SK-N-SH (cell line): Measurements from ENCODE around the gene BSG. TPM values are rescaled to one million over a fixed set of nuclear protein-coding genes. Genes with fewer than 3 reads are reported as not detected.

Experiments used
- CTCF ChIA-PET: fragments of 300-600, 350-600 bp; formaldehyde crosslinking; extraction: SDS; loops from one replicate; lab custom pipeline; 2021; lab: Yijun Ruan, JAX
- POLR2A ChIA-PET: fragments of 350-600 bp; sonication (Branson Sonifier 250); formaldehyde crosslinking; extraction: SDS; loops from one replicate; lab custom pipeline; 2020; ENCODE audit warnings: antibody characterized with exemption, inconsistent platforms; lab: Yijun Ruan, JAX
- DNase-seq: peaks from one replicate; pipeline ENCODE4 v3.0.0; 2012
- H2AFZ ChIP-seq: fragments of 200-600 bp; sonication (generic); 2 replicates; pipeline ENCODE4 v1.8.1; 2016; ENCODE audit warnings: antibody characterized with exemption, mild to moderate bottlenecking, low read depth
- H3F3A ChIP-seq: fragments of 200-600 bp; sonication (generic); replicated peaks from 2 replicates; pipeline ENCODE3; 2016; ENCODE audit warnings: antibody characterized with exemption, mild to moderate bottlenecking; ENCODE audit not compliant: insufficient read depth
- H3K27ac ChIP-seq, 2 experiments: fragments of 200-500 bp in 1 of 2; fragments of 200-600 bp in 1 of 2; sonication (Bioruptor generic) in 1 of 2; sonication (generic), shearing (Covaris generic) in 1 of 2; 2 replicates each; pipeline versions ENCODE4 v1.5.1 to v1.6.1; 2014 to 2016; ENCODE audit warnings: low read depth in 2 of 2, inconsistent platforms in 1 of 2, low read length in 1 of 2, mild to moderate bottlenecking in 1 of 2, mixed read lengths in 1 of 2
- H3K27me3 ChIP-seq: fragments of 200-600 bp; sonication (generic), shearing (Covaris generic); 2 replicates; pipeline ENCODE4 v1.6.1; 2016; ENCODE audit warnings: mixed run types; ENCODE audit not compliant: insufficient read depth
- H3K36me3 ChIP-seq, 2 experiments: fragments of 200-500 bp in 1 of 2; fragments of 200-600 bp in 1 of 2; sonication (Bioruptor generic) in 1 of 2; sonication (generic) in 1 of 2; replicated peaks in 1 of 2; 2 replicates each; pipeline versions ENCODE3 to v1.5.1; 2014 to 2016; ENCODE audit warnings: low read length in 1 of 2, mild to moderate bottlenecking in 1 of 2; ENCODE audit not compliant: insufficient read depth in 2 of 2, control insufficient read depth in 1 of 2
- H3K4me1 ChIP-seq, 2 experiments: fragments of 200-500 bp in 1 of 2; fragments of 200-600 bp in 1 of 2; sonication (Bioruptor generic) in 1 of 2; sonication (generic), shearing (Covaris generic) in 1 of 2; 2 replicates each; pipeline versions ENCODE4 v1.5.1 to v1.6.1; 2014 to 2016; ENCODE audit warnings: low read depth in 1 of 2, low read length in 1 of 2, mixed run types in 1 of 2; ENCODE audit not compliant: insufficient read depth in 2 of 2, control insufficient read depth in 1 of 2
- H3K4me2 ChIP-seq: fragments of 200-600 bp; sonication (generic), shearing (Covaris generic); 2 replicates; pipeline ENCODE4 v1.6.1; 2017; ENCODE audit warnings: mixed run types
- H3K4me3 ChIP-seq, 2 experiments: fragments of 200-500 bp in 1 of 2; fragments of 200-600 bp in 1 of 2; sonication (Bioruptor generic) in 1 of 2; sonication (generic), shearing (Covaris generic) in 1 of 2; 2 replicates each; pipeline versions ENCODE4 v1.5.1 to v1.8.1; 2014 to 2016; ENCODE audit warnings: low read depth in 2 of 2, inconsistent platforms in 1 of 2, low read length in 1 of 2, mild to moderate bottlenecking in 1 of 2, mixed read lengths in 1 of 2, moderate library complexity in 1 of 2
- H3K79me2 ChIP-seq: fragments of 200-600 bp; sonication (generic); 2 replicates; pipeline ENCODE4 v1.8.1; 2017; ENCODE audit warnings: mild to moderate bottlenecking; ENCODE audit not compliant: insufficient read depth
- H3K9ac ChIP-seq: fragments of 200-600 bp; sonication (generic); 2 replicates; pipeline ENCODE4 v1.6.1; 2017; ENCODE audit warnings: mixed run types
- H3K9me2 ChIP-seq: fragments of 200-600 bp; sonication (generic); 2 replicates; pipeline ENCODE4 v1.6.1; 2017; ENCODE audit warnings: mixed run types
- H3K9me3 ChIP-seq: fragments of 200-600 bp; sonication (generic); 2 replicates; pipeline ENCODE4 v1.6.1; 2017; ENCODE audit warnings: mixed run types, mild to moderate bottlenecking, moderate library complexity
- H4K20me1 ChIP-seq: fragments of 200-600 bp; sonication (generic); 2 replicates; pipeline ENCODE4 v1.6.1; 2017; ENCODE audit warnings: mild to moderate bottlenecking, mixed run types; ENCODE audit not compliant: insufficient read depth
- CHD2 ChIP-seq: fragments of 150-350 bp; IDR thresholded peaks from 2 replicates; pipeline ENCODE4 v1.6.1; 2018; ENCODE audit warnings: low read length; ENCODE audit not compliant: partially characterized antibody
- ELF1 ChIP-seq: IDR thresholded peaks from 2 replicates; pipeline ENCODE4 v1.4.0; 2012
- EP300 ChIP-seq, 2 experiments: IDR thresholded peaks; 2 replicates each; pipeline versions ENCODE4 v1.4.0 to v1.6.1; 2012; ENCODE audit warnings: borderline replicate concordance in 1 of 2, low read depth in 1 of 2, low read length in 1 of 2
- FOSL2 ChIP-seq: IDR thresholded peaks from 2 replicates; pipeline ENCODE4 v1.4.0; 2012; ENCODE audit warnings: low read depth, mild to moderate bottlenecking, moderate library complexity, borderline replicate concordance
- IRF3 ChIP-seq: fragments of 150-350 bp; IDR thresholded peaks from 2 replicates; pipeline ENCODE4 v1.6.1; 2016; ENCODE audit warnings: mild to moderate bottlenecking, low read depth, low read length
- JUND ChIP-seq: IDR thresholded peaks from 2 replicates; pipeline ENCODE4 v1.4.0; 2012
- MAX ChIP-seq: IDR thresholded peaks from 2 replicates; pipeline ENCODE4 v1.4.0; 2012; ENCODE audit warnings: low read depth
- MEF2A ChIP-seq: IDR thresholded peaks from 2 replicates; pipeline ENCODE4 v1.4.0; 2012; ENCODE audit warnings: low read depth, borderline replicate concordance
- NFIC ChIP-seq: IDR thresholded peaks from 2 replicates; pipeline ENCODE4 v1.4.0; 2012; ENCODE audit warnings: borderline replicate concordance
- NRF1 ChIP-seq: IDR thresholded peaks from 2 replicates; pipeline ENCODE4 v1.6.1; 2012; ENCODE audit warnings: low read depth, mild to moderate bottlenecking, low read length
- RFX5 ChIP-seq: IDR thresholded peaks from 2 replicates; pipeline ENCODE4 v1.6.1; 2012; ENCODE audit warnings: mild to moderate bottlenecking, improper control_type of control experiment, low read length
- TAF1 ChIP-seq: IDR thresholded peaks from 2 replicates; pipeline ENCODE4 v1.6.1; 2012; ENCODE audit warnings: low read depth, mild to moderate bottlenecking, low read length, moderate library complexity, borderline replicate concordance
- TCF12 ChIP-seq: IDR thresholded peaks from 2 replicates; pipeline ENCODE4 v1.4.0; 2012
- USF1 ChIP-seq: IDR thresholded peaks from 2 replicates; pipeline ENCODE4 v1.4.0; 2012; ENCODE audit warnings: low read depth, borderline replicate concordance
- WGBS: methylation state at CpG from one replicate; pipeline ENCODE4 v1.1.6; 2017; ENCODE audit warnings: low lambda C conversion rate; 5-methylcytosine and 5-hydroxymethylcytosine counted together
- polyA plus RNA-seq, 3 experiments: library from polyadenylated mRNA; depleted of rRNA; stranded (reverse); fragments of >200 nt; gene quantifications; 2 replicates each; pipeline ENCODE4 v1.2.3, GENCODE V29; 2012

Gene BSG
- polyA plus RNA-seq, 1 of the 3 experiments (the other 2 are of a cell fraction), result 835 TPM

- H3K9ac ChIP-seq, result no peak overlapping the region
- no peak overlapping the region for H3K4me3 ChIP-seq
- H3K36me3 ChIP-seq, result peaks cover 0 to 40% of the 10 kb centered on the region in 2 experiments
- no peaks in the 10 kb centered on the region; a peak in 1 of 4 replicates for H3K4me1 ChIP-seq
- TF ChIP-seq FOSL2 (no peak), NFIC (no peak), NRF1 (no peak), JUND (no peak), EP300 (IDR thresholded peaks at IDR 0.05; ENCODE audit: borderline replicate concordance in 1 of 2, low read depth in 1 of 2, low read length in 1 of 2) (no peak), RFX5 (no peak), MEF2A (no peak), USF1 (no peak), ELF1 (no peak), IRF3 (no peak), TCF12 (no peak)
- H3F3A ChIP-seq, result no peaks in the 10 kb centered on the region
- no peaks in the 10 kb centered on the region for H3K9me3 ChIP-seq
- no peaks in the 10 kb centered on the region for H3K9me2 ChIP-seq
- DNase-seq, result no peak
- H3K79me2 ChIP-seq, result peaks cover 12% of the 10 kb centered on the region
- H2AFZ ChIP-seq, result no peak overlapping the region
- H3K4me2 ChIP-seq, result no peak overlapping the region
- H3K27me3 ChIP-seq, result no peaks in the 10 kb centered on the region
- WGBS, result 94% methylated on average over 51 of the region's 51 CpGs
- H3K27ac ChIP-seq, result no peak overlapping the region
- ChIA-PET CTCF (interaction anchor here (1.9 kb wide), 1 partner anchor 28 kb away, joined by 4 read pairs; no protein-coding TSS in a partner anchor), POLR2A (no interaction called here)
- 0 out of 2 replicates have a peak, but pooled peaks cover 3% of the 10 kb centered on the region for H4K20me1 ChIP-seq
Measured at GRCh38 chr19:540867-541637, 31.3 kb upstream of the BSG start.

GRCh38 chr19:541699-542098 is 30.7 kb upstream of the BSG start:
- Histone ChIP-seq H3K9me2 (no peaks in the 10 kb centered on the region), H3K4me3 (no peak overlapping the region), H3K36me3 (peaks cover 0 to 34% of the 10 kb centered on the region in 2 experiments), H4K20me1 (no peaks in the 10 kb centered on the region), H3K9ac (no peak overlapping the region), H2AFZ (no peak overlapping the region), H3K27ac (no peak overlapping the region), H3K4me2 (no peak overlapping the region), H3K27me3 (no peaks in the 10 kb centered on the region)
- ChIA-PET POLR2A (interaction anchor here (1.1 to 1.8 kb wide), 2 partner anchors 10 to 15 kb away, joined by 3 to 8 read pairs; partner anchors contain the start of gene CDC34), CTCF (interaction anchor here (1.0 to 1.9 kb wide), 2 partner anchors 27 to 44 kb away, joined by 4 read pairs; no protein-coding TSS in a partner anchor)
- no peak for DNase-seq
- 98% methylated on average over 9 of the region's 26 CpGs for WGBS
- TF ChIP-seq ELF1, result no peak
- no peak for TF ChIP-seq JUND
- no peak for TF ChIP-seq CHD2
- no peak for TF ChIP-seq MEF2A
- no peak for TF ChIP-seq MAX
- no peak for TF ChIP-seq TAF1
- no peak for TF ChIP-seq NRF1
- TF ChIP-seq, all 33 proteins: peak for 0
- H3F3A ChIP-seq, result no peaks in the 10 kb centered on the region
- H3K79me2 ChIP-seq, result peaks cover 7% of the 10 kb centered on the region; the same call in 1 of the 2 replicates
- no peaks in the 10 kb centered on the region; a peak in 1 of 4 replicates for H3K4me1 ChIP-seq
- no peaks in the 10 kb centered on the region for H3K9me3 ChIP-seq
